ENCODE measurements around the gene GTSF1L.
A peak's percentile ranks its signal among the peaks of the same experiment; 100 is the strongest.
"Not testable (repeated sequence)": the region's sequence is repeated elsewhere in the genome, so short reads cannot be mapped to it uniquely, and the experiment has no call there.

GTSF1L gene

DNA sequence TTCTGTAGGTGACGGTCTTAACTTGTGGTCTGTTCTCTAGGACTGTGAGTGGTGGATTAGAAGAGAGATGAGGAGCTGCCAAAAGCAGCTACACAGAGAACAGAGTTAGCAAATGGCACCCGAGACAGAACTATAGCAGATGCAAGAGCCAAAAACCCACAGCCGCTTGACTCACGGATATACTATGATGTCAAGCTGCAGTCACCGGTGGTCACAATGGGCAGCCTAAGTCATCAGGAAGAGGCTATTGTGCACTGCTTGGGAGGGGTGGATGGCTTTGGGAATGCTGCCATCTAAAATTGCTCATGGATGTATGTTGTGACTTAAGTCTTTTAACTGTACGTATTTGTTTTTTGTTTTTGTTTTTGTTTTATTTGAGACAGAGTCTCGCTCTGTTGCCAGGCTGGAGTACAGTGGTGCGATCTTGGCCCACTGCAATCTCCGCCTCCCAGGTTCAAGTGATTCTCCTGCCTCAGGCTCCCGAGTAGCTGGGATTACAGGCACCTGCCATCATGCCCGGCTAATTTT lies at the start of gene GTSF1L:
GTSF1L (minus strand) TSS at position 192 of the 528 bp plus-strand sequence. CDS start 308 bp downstream, outside the sequence.
- no peak for DNase-seq (ENCODE audit: low read depth, low spot score)

GRCh38 chr20:43774754-43775153 lies 48.0 kb upstream of the GTSF1L start:
- DNase-seq (ENCODE audit: low read depth, low spot score): no peak

DNA sequence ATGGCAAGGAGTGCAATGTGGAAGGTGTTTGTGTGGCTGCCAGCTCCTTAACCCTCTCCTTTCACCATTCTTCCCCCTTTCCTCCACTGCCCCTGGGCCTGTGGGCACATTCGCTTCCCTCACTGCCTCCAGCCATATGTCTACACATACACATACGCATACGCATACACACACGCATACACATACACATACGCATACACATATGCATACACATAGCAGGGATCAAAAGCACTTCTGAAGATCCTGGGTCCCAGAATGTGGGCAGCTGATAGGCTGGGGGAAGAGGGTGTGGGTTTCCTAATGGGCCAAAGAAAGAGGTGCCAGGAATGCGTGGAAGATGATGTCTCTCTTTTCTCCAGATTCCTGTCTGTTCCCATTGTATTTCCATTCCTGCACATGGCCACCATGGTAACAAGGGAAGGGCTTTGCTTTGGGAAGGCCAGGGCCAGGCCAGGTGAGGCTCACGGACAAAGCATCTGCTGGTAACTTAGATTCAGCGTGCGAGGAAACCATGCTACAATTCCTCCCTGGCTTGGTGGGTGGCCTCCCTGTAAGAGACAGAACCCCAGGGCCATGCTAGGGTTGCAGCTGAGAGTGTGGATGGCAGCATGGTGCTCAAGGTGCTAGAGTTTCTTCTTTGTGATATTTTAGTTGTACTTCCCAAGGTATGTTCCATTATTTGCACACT lies 44.8 kb upstream of the GTSF1L start:
- DNase-seq (ENCODE audit: low read depth, low spot score): no peak

GRCh38 chr20:43770342-43770741 lies 43.5 kb upstream of the GTSF1L start:
- DNase-seq (ENCODE audit: low read depth, low spot score): no peak

DNA sequence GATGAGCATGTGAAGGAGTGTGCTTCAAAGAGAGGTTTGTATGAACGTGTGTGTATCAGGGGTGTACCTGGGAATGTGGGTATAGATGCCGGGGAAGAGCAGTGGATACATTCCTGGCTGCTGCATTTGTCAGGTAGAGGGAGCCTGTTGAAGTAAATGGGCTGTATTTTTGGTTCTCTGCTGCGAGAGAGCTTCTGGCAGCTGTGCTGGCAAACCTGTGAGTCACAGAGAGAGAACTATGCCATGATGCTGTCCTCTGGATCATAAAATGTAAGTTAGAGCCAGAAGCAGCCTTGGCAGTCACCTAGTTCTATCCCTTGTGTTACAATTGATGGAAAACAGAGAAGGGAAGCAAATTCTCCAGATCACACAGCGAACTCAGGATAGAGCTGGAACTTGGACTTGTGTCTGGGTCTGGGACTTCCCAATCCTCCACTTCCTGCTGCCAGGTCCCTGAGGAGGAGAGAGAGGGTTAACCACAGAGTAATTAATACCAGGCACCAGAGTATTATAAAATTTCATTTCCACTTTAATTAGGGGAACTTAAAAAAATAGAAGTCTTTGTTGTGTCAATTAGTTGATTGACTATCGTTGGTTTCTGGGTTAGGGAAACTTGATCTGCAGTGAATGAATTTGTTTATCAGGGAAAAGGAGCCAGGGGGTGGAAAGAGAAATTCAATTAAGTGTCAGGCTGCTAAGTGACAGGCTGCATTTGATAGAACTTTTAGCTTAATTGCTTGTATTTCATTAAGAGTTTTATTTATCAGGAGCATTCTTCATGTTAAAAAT lies 41.1 kb upstream of the GTSF1L start:
- no peak for DNase-seq (ENCODE audit: low read depth, low spot score)

DNA sequence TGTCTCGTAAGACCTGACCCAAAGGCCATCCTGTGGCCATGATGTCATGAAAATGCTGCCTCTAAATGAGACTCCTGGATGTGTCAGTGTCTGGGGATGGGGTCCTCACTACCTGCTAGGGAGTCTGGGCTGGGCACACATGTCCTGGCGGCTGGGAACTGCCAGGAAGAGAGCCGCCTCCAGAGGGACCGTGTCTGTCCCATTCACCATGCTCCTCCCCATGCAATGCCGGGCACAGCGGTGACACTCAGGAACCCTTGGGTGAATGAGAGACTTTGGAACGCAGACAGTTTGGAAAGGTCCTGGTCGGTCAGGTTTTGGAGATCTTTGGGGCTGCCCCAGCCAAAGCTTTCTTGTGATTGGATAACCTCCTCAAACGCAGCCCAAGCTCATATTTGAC lies 40.1 kb upstream of the GTSF1L start:
- no peak for DNase-seq (ENCODE audit: low read depth, low spot score)

- DNase-seq (ENCODE audit: low read depth, low spot score): no peak
These were observed 39.6 kb upstream of the GTSF1L start for GRCh38 chr20:43766385-43766784.

- DNase-seq (ENCODE audit: low read depth, low spot score): no peak
These were observed 39.1 kb upstream of the GTSF1L start for GRCh38 chr20:43765916-43766315.

DNA sequence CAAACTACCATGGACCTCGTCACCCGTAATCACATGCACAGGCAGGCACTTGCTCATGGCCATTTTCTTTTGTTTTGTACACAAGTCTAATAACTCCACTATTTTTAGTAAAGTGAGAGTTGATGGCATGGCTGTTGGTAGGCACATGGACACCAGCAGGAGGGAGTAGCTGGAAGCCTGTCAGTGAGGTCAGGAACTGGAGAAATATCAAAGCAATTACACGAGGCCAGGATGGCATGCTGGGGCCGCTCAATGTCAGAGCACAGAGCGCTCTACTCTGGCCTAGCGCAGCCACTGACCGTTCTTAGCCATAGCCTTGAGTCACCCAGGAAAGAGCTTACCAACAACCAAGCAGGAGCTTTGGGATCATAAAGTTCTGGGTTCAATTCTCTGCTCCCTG lies 36.1 kb upstream of the GTSF1L start:
- DNase-seq (ENCODE audit: low read depth, low spot score): no peak

DNA sequence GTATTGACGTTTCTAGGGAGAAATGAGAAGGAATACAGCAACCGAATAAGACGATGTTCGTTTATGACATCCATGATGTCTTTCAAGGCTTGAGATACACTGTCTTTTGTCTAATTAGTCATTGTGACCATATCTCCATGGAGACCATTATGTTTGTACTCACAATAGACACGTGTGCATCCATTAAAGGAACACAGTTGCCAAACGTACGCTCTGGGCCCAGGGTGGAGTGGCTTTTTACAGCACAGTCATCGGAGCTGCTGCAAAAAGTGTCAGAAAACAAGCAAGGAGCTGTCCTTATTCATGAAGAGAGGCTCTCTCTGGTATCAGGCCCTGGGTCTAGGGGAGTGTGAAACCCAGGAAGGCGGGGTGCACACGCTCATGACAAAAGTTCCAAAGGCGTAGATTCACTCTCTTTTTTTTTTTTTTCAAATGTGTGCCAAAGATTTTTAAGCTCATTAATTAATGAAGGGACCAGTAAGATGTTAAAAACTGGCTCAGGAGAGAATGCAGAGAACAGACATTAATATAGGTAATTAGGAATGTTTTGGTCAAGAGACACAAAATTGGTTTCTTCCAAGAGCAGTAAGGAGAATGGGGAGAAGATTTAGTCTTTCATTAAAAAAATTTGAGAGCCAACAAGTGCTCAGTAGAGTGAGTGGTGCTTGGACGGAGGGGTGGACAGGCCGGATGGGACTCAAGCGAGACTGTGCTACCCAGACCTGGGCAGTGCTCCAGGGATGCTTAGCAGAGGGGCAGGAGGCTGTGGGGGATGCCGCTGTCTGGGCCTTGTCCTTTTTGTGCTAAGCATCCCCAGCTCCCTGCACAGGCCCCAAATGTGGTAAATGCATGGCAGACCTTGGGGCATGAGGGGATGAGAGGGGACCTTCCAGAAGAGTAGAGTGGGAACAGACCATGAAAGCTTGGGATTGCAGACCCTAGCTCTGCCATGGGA lies 34.9 kb upstream of the GTSF1L start:
- no peak for DNase-seq (ENCODE audit: low read depth, low spot score)

DNA sequence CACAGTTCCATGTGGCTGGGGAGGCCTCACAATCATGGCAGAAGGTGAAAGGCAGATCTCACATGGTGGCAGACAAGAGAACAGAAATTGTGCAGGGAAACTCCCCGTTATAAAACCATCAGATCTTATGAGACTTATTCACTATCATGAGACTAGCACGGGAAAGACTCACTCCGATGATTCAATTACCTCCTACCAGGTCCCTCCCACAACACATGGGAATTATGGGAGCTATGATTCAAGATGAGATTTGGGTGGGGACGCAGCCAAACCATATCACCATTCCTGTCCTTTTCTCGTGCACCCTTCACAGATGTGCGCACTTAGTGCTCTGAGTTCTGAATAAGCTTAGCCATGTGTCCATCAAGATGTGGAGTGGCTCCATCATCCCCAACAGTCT lies 31.1 kb upstream of the GTSF1L start:
- not testable (repeated sequence) for DNase-seq (ENCODE audit: low read depth, low spot score)

- no peak for DNase-seq (ENCODE audit: low read depth, low spot score)
These were observed 29.0 kb upstream of the GTSF1L start for GRCh38 chr20:43755851-43756250.

DNA sequence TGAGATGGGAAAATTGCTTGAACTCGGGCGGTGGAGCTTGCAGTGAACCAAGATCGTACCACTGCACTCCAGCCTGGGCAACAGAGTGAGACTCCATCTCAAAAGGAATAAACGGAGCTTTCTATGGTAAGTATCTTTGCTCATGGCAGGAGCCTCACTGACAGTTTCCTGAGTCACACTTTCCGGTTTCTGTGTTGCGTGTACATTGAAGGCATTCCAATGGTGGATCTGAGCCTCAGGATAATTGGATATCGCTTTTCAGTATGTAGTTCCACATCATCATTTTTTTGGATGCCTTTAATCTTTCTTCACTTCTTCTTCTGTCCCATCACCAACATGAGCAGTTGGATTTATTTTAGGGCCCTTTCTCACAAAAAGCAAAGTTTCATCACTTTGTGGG lies 28.6 kb upstream of the GTSF1L start:
- no peak for DNase-seq (ENCODE audit: low read depth, low spot score)

DNA sequence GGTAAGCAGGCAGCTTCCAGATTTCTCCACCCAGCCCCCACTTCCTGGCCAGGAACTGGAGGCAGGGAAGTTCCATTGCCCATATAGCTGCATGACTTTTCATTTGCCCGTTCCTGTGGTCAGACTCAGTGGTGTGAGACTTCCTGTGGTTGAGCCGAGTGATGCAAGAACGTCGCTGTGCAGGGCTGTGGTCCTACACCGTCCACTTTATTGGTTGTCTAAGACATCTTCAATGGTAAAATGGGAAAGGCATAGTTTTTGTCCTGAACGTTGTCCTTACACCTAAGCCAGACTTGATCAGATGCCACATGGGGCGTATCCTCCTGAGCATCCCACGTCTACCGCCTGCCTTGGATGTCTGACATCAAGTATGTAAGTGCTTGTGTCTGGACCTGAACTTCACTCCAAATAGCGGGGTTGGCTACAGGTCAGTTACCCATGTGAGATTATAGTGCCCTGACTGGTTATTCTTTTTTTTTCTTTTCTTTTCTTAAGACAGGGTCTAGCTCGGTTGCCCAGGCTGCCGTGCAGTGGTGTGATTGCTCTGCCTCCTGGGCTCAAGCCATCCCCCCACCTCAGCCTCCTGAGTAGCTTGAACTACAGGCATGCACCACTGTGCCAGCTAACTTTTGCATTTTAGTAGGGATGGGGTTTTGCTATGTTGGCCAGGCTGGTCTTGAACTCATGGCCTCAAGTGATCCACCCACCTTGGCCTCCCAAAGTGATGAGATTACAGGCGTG lies 25.9 kb upstream of the GTSF1L start:
- no peak for DNase-seq (ENCODE audit: low read depth, low spot score)

DNA sequence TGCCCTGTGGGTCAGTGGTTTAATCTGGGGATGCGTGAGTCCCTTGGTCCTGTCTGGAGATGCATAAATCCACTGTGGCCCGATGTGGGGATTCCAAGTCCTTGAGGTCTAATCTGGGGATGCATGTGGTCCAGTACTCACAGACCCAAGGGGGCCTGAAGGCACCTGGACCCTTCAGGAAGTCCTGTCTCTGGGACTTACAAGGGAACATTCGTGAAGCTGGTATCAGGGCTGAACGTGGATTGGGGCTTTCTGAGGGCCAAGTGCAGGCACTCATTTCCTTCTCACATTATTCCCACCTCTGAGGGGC lies 25.2 kb upstream of the GTSF1L start:
- DNase-seq (ENCODE audit: low read depth, low spot score): no peak

DNA sequence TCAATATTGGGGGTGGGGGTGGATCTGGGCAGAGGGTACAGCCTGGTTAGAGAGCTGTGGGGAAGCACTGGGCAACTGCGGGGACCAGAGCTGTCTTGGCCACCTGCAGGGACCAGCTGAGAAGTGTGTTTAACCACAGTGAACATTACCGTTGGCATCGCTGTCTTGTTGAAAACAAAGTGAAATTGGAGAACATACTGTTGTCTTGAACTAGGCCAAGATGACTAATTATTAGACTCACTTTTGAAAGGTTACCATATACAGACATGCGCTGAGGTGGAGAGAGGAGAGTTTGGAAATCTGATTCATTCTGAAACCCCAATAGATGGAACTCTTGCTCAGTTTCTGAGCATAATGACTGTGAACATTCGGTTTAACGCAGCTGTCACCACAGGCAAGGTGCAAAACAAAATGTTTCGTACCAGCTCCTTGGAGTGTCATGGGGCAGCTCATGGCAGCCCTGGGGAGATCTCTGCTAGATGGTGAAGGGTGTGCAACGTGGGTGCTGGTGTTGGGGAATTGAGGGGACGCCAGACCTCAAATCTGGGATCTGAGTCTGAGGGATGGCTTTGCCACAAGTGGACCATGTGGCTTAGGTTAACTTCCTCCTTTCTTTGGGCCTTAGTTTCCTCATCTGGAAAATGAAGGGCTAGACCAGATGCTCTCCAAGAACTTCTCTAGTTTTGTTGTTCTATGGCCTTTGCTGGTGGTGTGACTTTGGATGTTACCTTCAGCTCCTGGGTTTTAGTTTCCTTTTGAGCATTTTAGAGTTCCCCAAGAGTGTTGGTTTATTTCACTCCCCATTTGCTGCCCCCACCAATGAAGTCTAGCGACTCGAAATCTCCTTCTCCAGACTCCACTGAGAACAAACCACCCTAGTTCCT lies 24.6 kb upstream of the GTSF1L start:
- DNase-seq (ENCODE audit: low read depth, low spot score): no peak

- DNase-seq (ENCODE audit: low read depth, low spot score): no peak
These were observed 24.0 kb upstream of the GTSF1L start for GRCh38 chr20:43750774-43751166.

DNA sequence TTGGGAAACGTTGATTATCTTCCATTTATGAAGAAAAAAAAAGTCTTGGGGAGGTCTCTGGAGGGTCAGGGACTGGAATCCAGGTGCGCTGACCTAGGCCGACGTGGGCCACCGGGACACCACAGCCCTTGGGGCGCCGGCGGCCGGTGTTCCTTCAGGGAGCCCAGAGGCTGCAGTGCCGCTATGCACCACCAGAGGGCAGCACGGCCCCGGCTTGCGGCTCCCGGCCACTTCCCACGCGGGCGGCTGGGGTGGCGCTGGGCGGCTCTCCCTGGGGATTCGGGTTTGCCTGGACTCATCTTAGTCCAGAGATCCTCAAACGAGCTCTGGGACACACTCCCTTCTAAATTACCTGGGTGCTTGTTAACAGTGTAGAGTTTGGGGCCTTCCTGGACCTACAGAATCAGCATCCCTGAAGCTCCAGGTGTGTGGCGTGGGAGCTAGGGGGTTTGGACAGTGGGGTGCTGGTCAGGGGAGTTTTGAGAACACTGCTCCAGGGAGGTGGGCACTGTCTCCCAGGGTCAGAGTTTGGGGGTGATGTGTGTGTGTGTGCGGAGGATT lies 23.0 kb upstream of the GTSF1L start:
- peak; percentile 82 for DNase-seq (ENCODE audit: low read depth, low spot score)

DNA sequence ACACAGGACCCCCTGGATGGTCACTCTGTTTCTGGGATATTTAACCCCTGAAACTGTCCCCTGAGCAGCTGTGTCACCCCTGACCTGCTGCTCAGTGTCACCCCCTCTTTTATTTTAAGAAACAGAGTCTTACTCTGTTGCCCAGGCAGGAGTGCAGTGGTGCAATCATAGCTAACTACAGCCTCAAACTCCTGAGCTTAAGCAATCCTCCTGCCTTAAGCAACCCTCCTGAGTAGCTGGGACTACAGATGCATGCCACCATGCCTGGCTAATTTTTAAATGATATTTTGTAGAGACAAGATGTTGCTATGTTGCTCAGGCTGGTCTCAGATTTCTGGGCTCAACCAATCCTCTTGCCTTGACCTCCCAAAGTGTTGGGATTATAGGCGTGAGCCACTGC lies 21.5 kb upstream of the GTSF1L start:
- DNase-seq (ENCODE audit: low read depth, low spot score): no peak

Data from ELF-1 (cell line).